ENCODE results near the gene IFT74.

The IFT74 gene

GRCh38 chr9:26954050-26954508 lies 2.1 kb upstream of the IFT74 start (continued):
- TF ChIP-seq KLF17 (tag by site-specific recombination; IDR thresholded peaks at IDR 0.05) = no peak

GRCh38 chr9:26955222-26955903 lies 849 bp upstream of the IFT74 start:
- peak overlapping the region; percentile 97 for H3K27ac ChIP-seq (ENCODE audit: extremely low read depth, low read depth, low read length)
- no peaks in the 10 kb centered on the region for H3K9me3 ChIP-seq (ENCODE audit: control insufficient read depth, insufficient read depth, low read depth, low read length)
- ChIA-PET CTCF (interaction anchor here (0.6 to 1.7 kb wide), 6 partner anchors 11 to 299 kb away, joined by 3 to 6 read pairs (median 4); partner anchors contain the start of gene CAAP1), POLR2A (interaction anchor here (0.6 to 3.2 kb wide), 8 partner anchors 8 to 302 kb away, joined by 3 to 32 read pairs (median 4); partner anchors contain the start of genes CAAP1 and PLAA)
- no peaks in the 10 kb centered on the region for H3K36me3 ChIP-seq (ENCODE audit: control insufficient read depth in 2 of 2, insufficient read depth in 1 of 2, low read length in 2 of 2)
- peak overlapping the region; percentile 70 for H3K4me3 ChIP-seq (ENCODE audit: low read depth, low read length)
- TF ChIP-seq PRDM10 (tag by site-specific recombination; IDR thresholded peaks at IDR 0.05) (peak; percentile 44), YY1 (tag by site-specific recombination; IDR thresholded peaks at IDR 0.05) (no peak), ZSCAN30 (tag by site-specific recombination; IDR thresholded peaks at IDR 0.05) (peak; percentile 64; the same call in 1 of the 2 replicates), PRDM6 (tag by site-specific recombination; IDR thresholded peaks at IDR 0.05) (peak; percentile 11), PATZ1 (tag by site-specific recombination; IDR thresholded peaks at IDR 0.05) (peak; percentile 25; the same call in 1 of the 2 replicates), ZNF670 (tag by site-specific recombination; IDR thresholded peaks at IDR 0.05; ENCODE audit: low read depth) (no peak), ZNF292 (tag by site-specific recombination; IDR thresholded peaks at IDR 0.05; ENCODE audit: borderline replicate concordance, low read depth) (no peak), SCRT2 (tag by site-specific recombination; IDR thresholded peaks at IDR 0.05) (peak; percentile 81), ZBTB44 (tag by site-specific recombination; IDR thresholded peaks at IDR 0.05) (0 out of 2 replicates have a peak, but pooled peaks have one; percentile 44), SP2 (tag by site-specific recombination; IDR thresholded peaks at IDR 0.05) (peak; percentile 58), ZEB2 (tag by site-specific recombination; IDR thresholded peaks at IDR 0.05) (no peak), ZNF664 (tag by site-specific recombination; IDR thresholded peaks at IDR 0.05) (peak; percentile 95)
- peaks cover 9% of the 10 kb centered on the region for H3K4me1 ChIP-seq (ENCODE audit: control insufficient read depth, insufficient read depth, low read length)

Data from HEK293 (cell line).